Measurements from ENCODE around the gene LASP1NB.

The LASP1NB gene

GRCh38 chr17:38919316-38920078, 5.9 kb upstream of the LASP1NB start:
- no peak for FAIRE-seq
- H3K27me3 ChIP-seq (ENCODE audit: control insufficient read depth in 2 of 2, insufficient read depth in 2 of 2, low read length in 2 of 2), result no peaks in the 10 kb centered on the region
- ChIA-PET POLR2A (no interaction called here), CTCF (interaction anchor here (1.3 kb wide), 1 partner anchor 22 kb away, joined by 3 read pairs; no protein-coding TSS in a partner anchor)
- intact Hi-C loops (cut with micrococcal nuclease), result no loop called here
- H3K9ac ChIP-seq (replicated peaks; ENCODE audit: extremely low read depth, insufficient read depth, low read length), result no peak overlapping the region
- no peaks in the 10 kb centered on the region for H3K79me2 ChIP-seq (ENCODE audit: control insufficient read depth, insufficient read depth, low read length)
- H3K4me1 ChIP-seq (ENCODE audit: control insufficient read depth, extremely low read depth, insufficient read depth, low read length), result no peaks in the 10 kb centered on the region
- dilution Hi-C loops (cut with MboI; ENCODE audit: extremely low pct_ligation_motif_present, low sequenced_read_pairs), result no loop called here
- H2AFZ ChIP-seq (ENCODE audit: low read depth, low read length), result no peak overlapping the region
- no peak overlapping the region for H3K4me2 ChIP-seq (ENCODE audit: insufficient read depth, low read length)
- no peaks in the 10 kb centered on the region for H4K20me1 ChIP-seq (replicated peaks; ENCODE audit: control insufficient read depth, extremely low read depth, insufficient read depth, low read length)
- no peak overlapping the region for H3K4me3 ChIP-seq (replicated peaks in 1 of 3; ENCODE audit: insufficient read depth in 1 of 3, low read depth in 1 of 3, low read length in 3 of 3)
- DNase-seq (ENCODE audit: low read depth, low spot score), result no peak
- peaks cover 14 to 47% of the 10 kb centered on the region in 2 experiments for H3K36me3 ChIP-seq (ENCODE audit: control insufficient read depth in 2 of 2, extremely low read depth in 1 of 2, insufficient read depth in 2 of 2, low read length in 2 of 2)
- H3K27ac ChIP-seq (ENCODE audit: insufficient read depth, low read depth, low read length), result no peak overlapping the region
- BruUV-seq (replicated peaks), result no TSS peak
- TF ChIP-seq GATA2 (IDR thresholded peaks at IDR 0.05; ENCODE audit: insufficient read depth, insufficient read length, low read depth, low read length), result no peak
- TF ChIP-seq, protein P1, sequence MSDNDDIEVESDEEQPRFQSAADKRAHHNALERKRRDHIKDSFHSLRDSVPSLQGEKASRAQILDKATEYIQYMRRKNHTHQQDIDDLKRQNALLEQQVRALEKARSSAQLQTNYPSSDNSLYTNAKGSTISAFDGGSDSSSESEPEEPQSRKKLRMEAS (IDR thresholded peaks at IDR 0.05; ENCODE audit: insufficient read depth, insufficient read length), result no peak
- TF ChIP-seq CTCF (IDR thresholded peaks at IDR 0.05; ENCODE audit: extremely low read depth in 1 of 2, insufficient read depth in 1 of 2, low read depth in 1 of 2, low read length in 2 of 2), result no peak
- TF ChIP-seq POLR2AphosphoS5 (IDR thresholded peaks at IDR 0.05; ENCODE audit: insufficient read depth, low read depth, low read length), result no peak
- no peak for TF ChIP-seq POLR2A (IDR thresholded peaks at IDR 0.05; ENCODE audit: low read depth, low read length)
- TF ChIP-seq JUN (IDR thresholded peaks at IDR 0.05; ENCODE audit: borderline replicate concordance, insufficient read depth, insufficient read length, low read depth), result no peak
- no peak for TF ChIP-seq EZH2 (IDR thresholded peaks at IDR 0.05; ENCODE audit: borderline replicate concordance, low read depth, low read length, severe bottlenecking)
- TF ChIP-seq FOS (IDR thresholded peaks at IDR 0.05; ENCODE audit: borderline replicate concordance, insufficient read depth, low read length), result no peak
- TF ChIP-seq MYC (IDR thresholded peaks at IDR 0.05; ENCODE audit: low read depth, low read length), result no peak
- no peaks in the 10 kb centered on the region for H3K9me1 ChIP-seq (replicated peaks; ENCODE audit: control insufficient read depth, extremely low read depth, insufficient read depth, low read length)
- no peaks in the 10 kb centered on the region for H3K9me3 ChIP-seq (replicated peaks; ENCODE audit: control insufficient read depth, insufficient read depth, low read length)

Measured in endothelial cell of umbilical vein (primary cell).